Ascending aorta (tissue), 2 donors: ENCODE data around the gene MPO. TPM values are rescaled to one million over a fixed set of nuclear protein-coding genes. Genes with fewer than 3 reads are reported as not detected.

Source experiments
- DNase-seq, 2 donors: peaks; one replicate each; pipeline ENCODE4 v3.0.0-alpha.2; 2019; ENCODE audit warnings: low spot score in 2 of 2
- H3K27ac ChIP-seq, 2 donors: fragments of 200-600 bp; sonication (generic); one replicate each; pipeline ENCODE4 v1.5.1; 2016 to 2017; ENCODE audit warnings: mild to moderate bottlenecking in 1 of 2
- H3K27me3 ChIP-seq: fragments of 200-600 bp; sonication (generic); one replicate; pipeline ENCODE4 v1.5.1; 2017
- H3K36me3 ChIP-seq, 2 donors: fragments of 200-600 bp; sonication (generic); one replicate each; pipeline ENCODE4 v1.5.1; 2016
- H3K4me1 ChIP-seq, 2 donors: fragments of 200-600 bp; sonication (generic); one replicate each; pipeline ENCODE4 v1.5.1; 2016 to 2017; ENCODE audit warnings: mild to moderate bottlenecking in 1 of 2
- H3K4me3 ChIP-seq, 2 donors: fragments of 200-600 bp; sonication (generic); one replicate each; pipeline ENCODE4 v1.5.1; 2016 to 2017; ENCODE audit warnings: mild to moderate bottlenecking in 1 of 2
- H3K9me3 ChIP-seq, 2 donors: fragments of 200-600 bp; sonication (generic); one replicate each; pipeline ENCODE4 v1.5.1; 2016
- intact Hi-C: fragments of 100-400 bp; cut with DNase I; formaldehyde crosslinking; loops from one replicate; pipeline ENCODE4 v1.15.1; 2023
- total RNA-seq: library from RNA; depleted of rRNA; stranded (reverse); fragments of >200 nt; gene quantifications from one replicate; pipeline ENCODE4 v1.1.0, GENCODE V29; 2016
- TF ChIP-seq, protein P1 (sequence below), 3 experiments: fragments of 200-600 bp in 2 of 3; fragments of 450-650 bp in 1 of 3; sonication (generic) in 2 of 3; IDR thresholded peaks; one replicate each; pipeline ENCODE4 v1.5.1; 2016 to 2019; ENCODE audit warnings: antibody characterized with exemption in 3 of 3, mild to moderate bottlenecking in 1 of 3, moderate library complexity in 1 of 3

MPO gene
- total RNA-seq, 1 donor from 2014 or later, result 1.8 TPM

DNA sequence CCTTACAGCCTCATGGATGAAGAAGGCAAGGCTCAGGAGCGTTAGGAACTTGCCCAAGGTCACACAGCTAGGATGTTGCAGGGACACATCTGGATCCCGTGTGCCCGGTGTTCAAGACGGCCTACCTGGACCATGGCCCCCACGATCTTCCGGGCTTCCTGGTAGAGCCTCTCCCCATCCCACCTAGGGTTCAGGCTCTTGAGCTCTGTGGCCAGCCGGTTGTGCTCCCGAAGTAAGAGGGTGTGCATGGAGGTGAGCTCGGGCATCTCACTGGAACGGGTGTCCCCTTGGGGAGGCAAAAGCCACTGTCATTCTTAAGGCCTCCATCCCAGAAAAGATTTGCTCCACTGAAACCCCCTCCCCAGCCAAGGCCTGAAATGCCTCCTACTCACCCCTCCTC lies 5.3 kb downstream of the MPO start:
- TF ChIP-seq, protein P1, sequence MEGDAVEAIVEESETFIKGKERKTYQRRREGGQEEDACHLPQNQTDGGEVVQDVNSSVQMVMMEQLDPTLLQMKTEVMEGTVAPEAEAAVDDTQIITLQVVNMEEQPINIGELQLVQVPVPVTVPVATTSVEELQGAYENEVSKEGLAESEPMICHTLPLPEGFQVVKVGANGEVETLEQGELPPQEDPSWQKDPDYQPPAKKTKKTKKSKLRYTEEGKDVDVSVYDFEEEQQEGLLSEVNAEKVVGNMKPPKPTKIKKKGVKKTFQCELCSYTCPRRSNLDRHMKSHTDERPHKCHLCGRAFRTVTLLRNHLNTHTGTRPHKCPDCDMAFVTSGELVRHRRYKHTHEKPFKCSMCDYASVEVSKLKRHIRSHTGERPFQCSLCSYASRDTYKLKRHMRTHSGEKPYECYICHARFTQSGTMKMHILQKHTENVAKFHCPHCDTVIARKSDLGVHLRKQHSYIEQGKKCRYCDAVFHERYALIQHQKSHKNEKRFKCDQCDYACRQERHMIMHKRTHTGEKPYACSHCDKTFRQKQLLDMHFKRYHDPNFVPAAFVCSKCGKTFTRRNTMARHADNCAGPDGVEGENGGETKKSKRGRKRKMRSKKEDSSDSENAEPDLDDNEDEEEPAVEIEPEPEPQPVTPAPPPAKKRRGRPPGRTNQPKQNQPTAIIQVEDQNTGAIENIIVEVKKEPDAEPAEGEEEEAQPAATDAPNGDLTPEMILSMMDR (IDR thresholded peaks at IDR 0.05), result no peak
- H3K36me3 ChIP-seq, result no peaks in the 10 kb centered on the region
- H3K27me3 ChIP-seq, result no peaks in the 10 kb centered on the region
- DNase-seq, result no peak
- H3K9me3 ChIP-seq, result no peaks in the 10 kb centered on the region
- no peak overlapping the region for H3K4me3 ChIP-seq
- H3K4me1 ChIP-seq, result no peaks in the 10 kb centered on the region
- intact Hi-C loops, result no loop called here
- no peak overlapping the region for H3K27ac ChIP-seq

DNA sequence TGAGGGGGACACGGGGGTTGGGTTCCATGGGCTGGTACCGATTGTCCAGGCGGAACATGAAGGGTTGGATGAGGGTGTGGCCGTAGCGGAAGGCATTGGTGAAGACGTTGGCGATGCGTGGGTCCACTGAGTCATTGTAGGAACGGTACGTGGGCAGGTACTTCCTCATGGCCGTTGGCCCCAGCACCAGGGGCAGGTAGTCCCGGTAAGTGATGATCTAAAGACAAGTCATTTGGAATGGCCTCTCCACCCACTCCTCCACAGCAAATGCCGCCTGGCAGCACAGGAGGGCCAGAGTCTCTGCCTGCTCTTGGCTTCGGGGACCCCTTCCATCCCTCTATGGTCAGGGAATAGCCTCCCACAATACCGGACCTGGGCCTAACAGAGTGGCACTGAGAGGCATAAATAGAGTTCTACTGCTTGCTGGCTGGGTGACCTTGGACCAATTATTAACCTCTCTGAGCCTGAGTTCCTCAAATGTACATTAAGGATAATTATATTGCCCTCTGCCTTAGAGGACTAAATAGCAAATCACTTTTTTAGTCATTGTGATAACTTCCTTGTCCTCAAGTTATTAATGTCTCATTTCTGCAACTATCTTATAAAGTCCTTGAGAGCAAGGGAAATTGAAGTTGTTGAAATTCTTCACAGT lies 7.2 kb downstream of the MPO start:
- Histone ChIP-seq H3K27me3 (no peaks in the 10 kb centered on the region), H3K27ac (no peak overlapping the region), H3K36me3 (no peaks in the 10 kb centered on the region), H3K4me3 (no peak overlapping the region), H3K9me3 (no peaks in the 10 kb centered on the region), H3K4me1 (no peaks in the 10 kb centered on the region)
- TF ChIP-seq, protein P1 (IDR thresholded peaks at IDR 0.05), result no peak
- intact Hi-C loops, result no loop called here
- DNase-seq, result no peak

DNA sequence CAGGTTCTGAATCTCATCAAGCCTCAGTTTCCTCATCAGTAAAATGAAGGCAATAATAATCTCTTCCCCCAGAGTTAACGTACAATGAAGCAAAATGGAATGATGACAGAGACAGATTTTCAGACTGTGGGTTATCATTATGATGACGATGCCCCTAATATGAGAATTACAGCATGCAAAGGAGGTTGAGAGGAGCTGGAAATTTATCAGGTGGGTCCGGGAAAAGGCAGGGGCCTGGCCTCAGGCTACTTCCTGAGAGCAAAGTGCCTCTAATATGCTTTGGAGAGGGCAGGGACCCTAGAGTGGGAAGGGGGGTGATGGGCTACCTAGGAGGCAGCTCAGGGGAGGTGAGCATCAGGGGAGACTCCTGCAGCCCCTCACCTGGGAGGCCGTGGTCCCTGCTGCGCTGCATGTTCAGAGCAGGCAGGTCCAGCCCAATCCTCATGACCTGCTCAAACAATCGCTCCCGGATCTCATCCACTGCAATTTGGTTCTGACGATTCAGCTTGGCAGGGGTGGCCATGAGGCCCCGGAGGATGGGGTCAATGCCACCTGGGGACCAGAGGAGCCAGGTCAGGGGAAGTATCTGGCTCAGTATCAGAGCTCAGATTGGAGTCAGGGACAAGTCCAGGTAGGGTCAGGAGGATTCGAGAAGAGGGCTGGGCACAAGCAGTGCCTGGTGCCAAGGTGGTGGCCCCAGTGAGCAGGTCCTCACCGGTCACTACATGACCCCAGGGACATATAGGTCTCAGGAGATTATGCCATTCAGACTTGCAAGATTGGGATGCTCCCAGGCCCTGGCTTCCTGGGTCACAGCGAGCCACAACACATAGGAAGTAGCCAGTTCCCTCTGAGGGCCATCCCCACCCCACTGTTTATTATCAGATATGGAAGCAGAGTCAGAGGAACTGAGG lies 8.1 kb downstream of the MPO start:
- no peak for DNase-seq
- H3K27me3 ChIP-seq, result no peaks in the 10 kb centered on the region
- no peaks in the 10 kb centered on the region for H3K9me3 ChIP-seq
- H3K4me1 ChIP-seq, result no peaks in the 10 kb centered on the region
- TF ChIP-seq, protein P1 (IDR thresholded peaks at IDR 0.05), result no peak
- no peak overlapping the region for H3K4me3 ChIP-seq
- intact Hi-C loops, result no loop called here
- H3K27ac ChIP-seq, result no peak overlapping the region
- H3K36me3 ChIP-seq, result no peaks in the 10 kb centered on the region

DNA sequence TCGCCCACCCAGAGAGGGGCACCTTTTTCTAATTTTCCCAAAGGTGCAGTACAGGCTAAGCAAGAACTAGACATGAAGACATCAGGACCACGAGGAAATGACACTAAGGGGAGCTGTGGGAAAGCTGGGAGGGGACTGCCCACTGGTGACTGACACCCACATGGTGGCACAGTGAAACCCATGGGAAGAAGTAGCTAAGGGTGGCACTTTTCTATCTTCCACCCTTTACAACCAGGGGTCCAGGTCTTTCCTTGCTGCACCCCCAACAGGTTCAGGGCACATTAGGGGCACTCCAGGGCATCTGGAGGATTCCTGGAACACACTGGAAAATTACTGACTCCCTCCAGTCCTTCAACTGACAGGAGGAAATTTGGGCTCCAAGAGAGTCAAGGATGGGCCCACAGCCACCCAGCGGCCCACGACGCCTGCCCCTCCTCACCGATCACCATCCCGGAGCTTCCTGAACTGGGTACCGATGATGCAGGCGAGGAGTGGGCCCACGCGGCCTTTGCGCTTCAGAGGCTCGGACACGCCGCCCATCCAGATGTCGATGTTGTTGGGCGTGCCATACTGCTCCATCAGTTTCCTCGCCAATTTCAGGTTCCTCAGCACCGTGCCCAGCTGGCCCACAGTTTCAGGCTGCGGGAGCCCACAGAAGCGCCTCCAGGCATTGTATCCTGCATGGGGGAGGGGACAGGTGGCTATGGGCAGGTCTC lies 9.4 kb downstream of the MPO start:
- no peaks in the 10 kb centered on the region for H3K36me3 ChIP-seq
- no peak for DNase-seq
- TF ChIP-seq, protein P1 (IDR thresholded peaks at IDR 0.05), result no peak
- H3K27ac ChIP-seq, result no peak overlapping the region
- no peaks in the 10 kb centered on the region for H3K27me3 ChIP-seq
- intact Hi-C loops, result no loop called here
- H3K4me1 ChIP-seq, result no peaks in the 10 kb centered on the region
- no peaks in the 10 kb centered on the region for H3K9me3 ChIP-seq
- H3K4me3 ChIP-seq, result no peak overlapping the region

DNA sequence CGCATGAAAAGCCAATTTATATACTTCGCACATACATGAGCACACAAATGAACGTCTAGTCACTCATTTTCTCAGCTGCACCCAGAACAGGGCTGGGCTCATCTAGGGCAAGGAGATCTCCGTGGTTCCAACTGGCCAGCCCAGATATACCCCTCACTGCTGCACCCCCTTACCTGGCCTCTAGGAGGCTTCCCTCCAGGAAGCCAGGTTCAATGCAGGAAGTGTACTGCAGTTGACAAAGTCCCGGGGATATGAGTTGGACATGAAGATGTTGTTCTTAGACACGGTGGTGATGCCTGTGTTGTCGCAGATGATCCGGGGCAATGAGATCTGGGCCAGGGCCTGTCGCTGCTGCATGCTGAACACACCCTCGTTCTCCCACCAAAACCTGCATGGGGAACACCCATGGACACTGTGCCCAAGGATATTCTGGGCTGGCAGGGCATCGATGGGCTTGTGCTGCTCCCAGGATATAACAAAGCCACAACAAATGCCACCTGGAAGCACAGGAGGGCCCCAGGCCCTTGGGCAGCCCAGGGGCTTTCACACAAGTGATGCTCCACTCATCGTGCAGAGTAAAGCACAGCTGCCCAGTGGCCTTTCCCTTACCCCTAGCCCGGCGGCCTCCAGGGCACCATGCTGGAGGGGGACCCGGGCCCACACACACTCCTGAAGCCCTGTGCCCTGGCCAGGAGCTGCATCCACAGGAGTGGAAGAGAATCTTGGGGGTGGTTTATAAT lies 10.1 kb downstream of the MPO start:
- TF ChIP-seq, protein P1 (IDR thresholded peaks at IDR 0.05), result no peak
- Histone ChIP-seq H3K9me3 (no peaks in the 10 kb centered on the region), H3K27ac (no peak overlapping the region), H3K27me3 (no peaks in the 10 kb centered on the region), H3K4me1 (no peaks in the 10 kb centered on the region), H3K4me3 (no peak overlapping the region), H3K36me3 (no peaks in the 10 kb centered on the region)
- no peak for DNase-seq
- intact Hi-C loops, result no loop called here
